A549 (cell line): Measurements from ENCODE around the gene GLT1D1. TPM values are rescaled to one million over a fixed set of nuclear protein-coding genes. Genes with fewer than 3 reads are reported as not detected.

Source experiments
- ATAC-seq, 2 experiments: fragments of 200-7000 bp in 1 of 2; fragments of >200 bp in 1 of 2; cut with Nextera tagmentation in 1 of 2; cut with Tn5 transposase in 1 of 2; 3 replicates each; pipeline versions ENCODE4 v1.8.0 to v1.9.1; 2018 to 2020; ENCODE audit warnings: mild to moderate bottlenecking in 1 of 2, moderate library complexity in 1 of 2
- CTCF ChIA-PET: fragments of 300-600 bp; sonication (Branson Sonifier 250); formaldehyde crosslinking; extraction: SDS; loops from one replicate; lab custom pipeline; 2021; ENCODE audit warnings: antibody characterized with exemption, inconsistent platforms; lab: Yijun Ruan, JAX
- POLR2A ChIA-PET: fragments of 350-600 bp; formaldehyde crosslinking; extraction: SDS; loops from one replicate; lab custom pipeline; 2021; ENCODE audit warnings: antibody characterized with exemption, inconsistent platforms; lab: Yijun Ruan, JAX
- DNase-seq, 2 experiments: peaks; one replicate each; pipeline versions ENCODE4 v3.0.0 to v3.0.0-alpha.2; 2011 to 2016; ENCODE audit warnings: low read depth in 1 of 2, low spot score in 1 of 2
- FAIRE-seq: peaks from 2 replicates; lab custom pipeline; 2011; peaks lifted over from hg19 to GRCh38; lab: Jason Lieb, UNC
- H3K27ac ChIP-seq, 2 experiments: fragments of >200 bp; sonication (Bioruptor Twin); formaldehyde crosslinking; 3 replicates each; pipeline ENCODE4 v1.5.1; 2016 to 2017
- H3K4me1 ChIP-seq: fragments of >200 bp; sonication (Bioruptor Twin); formaldehyde crosslinking; 3 replicates; pipeline ENCODE4 v1.6.1; 2016
- H3K4me2 ChIP-seq: fragments of >200 bp; sonication (Bioruptor Twin); formaldehyde crosslinking; 3 replicates; pipeline ENCODE4 v1.6.1; 2016
- H3K4me3 ChIP-seq: fragments of >200 bp; sonication (Bioruptor Twin); formaldehyde crosslinking; 3 replicates; pipeline ENCODE4 v1.5.1; 2016
- H3K9me3 ChIP-seq: fragments of >200 bp; sonication (Bioruptor Twin); formaldehyde crosslinking; 3 replicates; pipeline ENCODE4 v1.6.1; 2016
- BHLHE40 ChIP-seq: IDR thresholded peaks from 2 replicates; pipeline ENCODE4 v1.6.1; 2012; ENCODE audit warnings: low read depth, low read length, inconsistent platforms
- CBX2 ChIP-seq: fragments of 200-600 bp; sonication (generic); IDR thresholded peaks from 2 replicates; pipeline ENCODE4 v1.6.1; 2016; ENCODE audit warnings: low read depth, mild to moderate bottlenecking, borderline replicate concordance
- CBX8 ChIP-seq: fragments of 200-600 bp; sonication (generic); IDR thresholded peaks from 2 replicates; pipeline ENCODE4 v1.6.1; 2016
- CHD4 ChIP-seq: fragments of 200-600 bp; sonication (generic); IDR thresholded peaks from 2 replicates; pipeline ENCODE4 v1.6.1; 2016; ENCODE audit warnings: antibody characterized with exemption, mild to moderate bottlenecking, borderline replicate concordance
- EHMT2 ChIP-seq: fragments of 200-600 bp; sonication (generic); IDR thresholded peaks from 2 replicates; pipeline ENCODE4 v1.6.1; 2016; ENCODE audit warnings: antibody characterized with exemption, low read depth, mild to moderate bottlenecking, moderate library complexity
- FOXS1 ChIP-seq: fragments of 250-450 bp; sonication (Bioruptor Pico); IDR thresholded peaks from 2 replicates; pipeline ENCODE4 v1.5.0; 2020; ENCODE audit warnings: mild to moderate bottlenecking, moderate library complexity
- HOXA7 ChIP-seq: fragments of 250-450 bp; sonication (Bioruptor Pico); IDR thresholded peaks from 2 replicates; pipeline ENCODE4 v1.5.0; 2020; ENCODE audit warnings: mild to moderate bottlenecking, moderate library complexity
- KDM5A ChIP-seq: fragments of 200-600 bp; sonication (generic); IDR thresholded peaks from 2 replicates; pipeline ENCODE4 v1.6.1; 2016; ENCODE audit warnings: antibody characterized with exemption, mild to moderate bottlenecking
- MAFK ChIP-seq: fragments of 450-650 bp; IDR thresholded peaks from 2 replicates; pipeline ENCODE4 v1.6.1; 2014; ENCODE audit not compliant: partially characterized antibody
- NPAS2 ChIP-seq: fragments of 250-450 bp; sonication (Bioruptor Pico); IDR thresholded peaks from 2 replicates; pipeline ENCODE4 v1.8.0; 2022; ENCODE audit warnings: mild to moderate bottlenecking, moderate library complexity, borderline replicate concordance
- POLR2A ChIP-seq: IDR thresholded peaks from 2 replicates; pipeline ENCODE4 v1.6.1; 2012; ENCODE audit warnings: mild to moderate bottlenecking, low read length
- POLR2AphosphoS2 ChIP-seq: conservative IDR thresholded peaks from 2 replicates; pipeline ENCODE4 v1.6.1; 2012; ENCODE audit warnings: low read length, improper control_type of control experiment, inconsistent platforms
- RCOR1 ChIP-seq: fragments of 150-350 bp; IDR thresholded peaks from 2 replicates; pipeline ENCODE4 v1.6.1; 2014; ENCODE audit warnings: antibody characterized with exemption, low read length, low read depth
- TFCP2L1 ChIP-seq: fragments of 250-450 bp; sonication (Bioruptor Pico); IDR thresholded peaks from 2 replicates; pipeline ENCODE4 v1.5.0; 2021; ENCODE audit warnings: mild to moderate bottlenecking
- TP53 ChIP-seq: fragments of 250-450 bp; sonication (Bioruptor Pico); IDR thresholded peaks from 2 replicates; pipeline ENCODE4 v1.5.0; 2021; ENCODE audit warnings: mild to moderate bottlenecking, moderate library complexity
- ZC3H11A ChIP-seq: fragments of 450-650 bp; IDR thresholded peaks from 2 replicates; pipeline ENCODE4 v1.6.1; 2014; ENCODE audit warnings: antibody characterized with exemption, mild to moderate bottlenecking
- ZFP36 ChIP-seq: fragments of 450-650 bp; IDR thresholded peaks from 2 replicates; pipeline ENCODE4 v1.6.1; 2014; ENCODE audit warnings: borderline replicate concordance; ENCODE audit not compliant: partially characterized antibody
- ZNF302 ChIP-seq: fragments of 250-450 bp; sonication (Bioruptor Pico); IDR thresholded peaks from 2 replicates; pipeline ENCODE4 v1.9.0; 2021; ENCODE audit warnings: inconsistent platforms, mild to moderate bottlenecking, moderate library complexity
- WGBS: methylation state at CpG from one replicate; pipeline ENCODE4 v1.1.6; 2017; ENCODE audit errors: missing lambda C conversion rate; 5-methylcytosine and 5-hydroxymethylcytosine counted together
- polyA plus RNA-seq, 4 experiments: library from polyadenylated mRNA; depleted of rRNA in 3 of 4; stranded (reverse); fragments of >200 nt; fragmentation: RNase III in 1 of 4; extraction: RNeasy Plus Mini Kit Qiagen cat#74134 plus additional on column Dnase treatment in 1 of 4; gene quantifications; 2 replicates in 3 of 4; 3 replicates in 1 of 4; pipeline ENCODE4 v1.2.3, GENCODE V29; 2011 to 2017
- TF ChIP-seq, protein P1 (sequence below): fragments of >200 bp; sonication (Bioruptor Twin); formaldehyde crosslinking; IDR thresholded peaks from 3 replicates; pipeline ENCODE4 v1.5.1; 2016
- TF ChIP-seq, protein P2 (sequence below): fragments of 250-450 bp; sonication (Bioruptor Pico); IDR thresholded peaks from 2 replicates; pipeline ENCODE4 v1.5.0; 2020; ENCODE audit warnings: low read depth, mild to moderate bottlenecking, moderate library complexity
- TF ChIP-seq, protein P3 (sequence below): IDR thresholded peaks from 2 replicates; pipeline ENCODE4 v1.6.1; 2012
- TF ChIP-seq, protein P4 (sequence below): fragments of 150-350 bp; IDR thresholded peaks from 2 replicates; pipeline ENCODE4 v1.6.1; 2014; ENCODE audit warnings: low read depth, mild to moderate bottlenecking, low read length
- TF ChIP-seq, protein P5 (sequence below): IDR thresholded peaks from 2 replicates; pipeline ENCODE4 v1.6.1; 2012
- TF ChIP-seq, protein P6 (sequence below): fragments of 250-450 bp; sonication (Bioruptor Pico); IDR thresholded peaks from 2 replicates; pipeline ENCODE4 v1.5.0; 2021; ENCODE audit warnings: mild to moderate bottlenecking, moderate library complexity, borderline replicate concordance

Gene GLT1D1
- polyA plus RNA-seq, 2 of the 4 experiments (the other 2 are of a cell fraction) = not detected

DNA sequence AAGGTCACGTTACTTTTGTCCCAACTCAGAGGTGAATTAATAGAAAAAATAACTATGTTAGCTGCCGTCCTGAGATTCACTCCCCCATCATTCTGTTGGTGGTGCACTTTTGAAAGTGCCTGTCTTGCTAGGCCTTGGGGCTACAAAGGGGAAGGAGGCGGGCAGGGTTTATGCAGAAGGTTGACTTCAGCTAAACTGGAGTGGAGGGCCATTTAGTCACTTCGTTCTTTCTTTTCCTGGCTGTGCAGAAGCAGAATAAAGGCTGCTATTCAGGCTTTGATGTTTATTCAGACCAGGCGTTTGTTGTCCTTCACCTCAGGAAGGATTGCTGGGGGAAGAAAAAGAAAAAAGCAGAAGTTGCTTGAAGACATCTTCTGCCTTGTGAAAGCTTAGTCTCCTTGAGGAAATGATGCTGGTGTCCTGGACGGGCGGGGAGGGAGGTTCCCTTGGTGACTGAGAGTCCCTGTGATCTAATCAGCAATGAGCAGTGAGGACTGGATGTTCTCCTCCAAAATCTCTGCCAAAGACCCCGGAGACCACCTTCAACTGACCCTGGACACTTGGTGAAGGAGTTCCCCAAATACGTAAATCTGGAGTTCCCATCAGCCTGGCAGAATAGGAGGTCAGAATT, 4.0 kb downstream of the GLT1D1 start:
- no peak overlapping the region for H3K4me2 ChIP-seq
- no peak for FAIRE-seq
- TF ChIP-seq TP53 (no peak), ZC3H11A (no peak), HOXA7 (CRISPR knock-in tag) (no peak), POLR2AphosphoS2 (no peak), CBX8 (no peak), ZNF302 (no peak), CHD4 (no peak), CBX2 (no peak), RCOR1 (no peak), EHMT2 (no peak), BHLHE40 (no peak), NPAS2 (CRISPR knock-in tag) (no peak), MAFK (no peak), ZFP36 (no peak)
- TF ChIP-seq, protein P1, sequence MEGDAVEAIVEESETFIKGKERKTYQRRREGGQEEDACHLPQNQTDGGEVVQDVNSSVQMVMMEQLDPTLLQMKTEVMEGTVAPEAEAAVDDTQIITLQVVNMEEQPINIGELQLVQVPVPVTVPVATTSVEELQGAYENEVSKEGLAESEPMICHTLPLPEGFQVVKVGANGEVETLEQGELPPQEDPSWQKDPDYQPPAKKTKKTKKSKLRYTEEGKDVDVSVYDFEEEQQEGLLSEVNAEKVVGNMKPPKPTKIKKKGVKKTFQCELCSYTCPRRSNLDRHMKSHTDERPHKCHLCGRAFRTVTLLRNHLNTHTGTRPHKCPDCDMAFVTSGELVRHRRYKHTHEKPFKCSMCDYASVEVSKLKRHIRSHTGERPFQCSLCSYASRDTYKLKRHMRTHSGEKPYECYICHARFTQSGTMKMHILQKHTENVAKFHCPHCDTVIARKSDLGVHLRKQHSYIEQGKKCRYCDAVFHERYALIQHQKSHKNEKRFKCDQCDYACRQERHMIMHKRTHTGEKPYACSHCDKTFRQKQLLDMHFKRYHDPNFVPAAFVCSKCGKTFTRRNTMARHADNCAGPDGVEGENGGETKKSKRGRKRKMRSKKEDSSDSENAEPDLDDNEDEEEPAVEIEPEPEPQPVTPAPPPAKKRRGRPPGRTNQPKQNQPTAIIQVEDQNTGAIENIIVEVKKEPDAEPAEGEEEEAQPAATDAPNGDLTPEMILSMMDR = no peak
- TF ChIP-seq, protein P2, sequence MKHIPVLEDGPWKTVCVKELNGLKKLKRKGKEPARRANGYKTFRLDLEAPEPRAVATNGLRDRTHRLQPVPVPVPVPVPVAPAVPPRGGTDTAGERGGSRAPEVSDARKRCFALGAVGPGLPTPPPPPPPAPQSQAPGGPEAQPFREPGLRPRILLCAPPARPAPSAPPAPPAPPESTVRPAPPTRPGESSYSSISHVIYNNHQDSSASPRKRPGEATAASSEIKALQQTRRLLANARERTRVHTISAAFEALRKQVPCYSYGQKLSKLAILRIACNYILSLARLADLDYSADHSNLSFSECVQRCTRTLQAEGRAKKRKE (CRISPR knock-in tag) = no peak
- TF ChIP-seq, protein P3, sequence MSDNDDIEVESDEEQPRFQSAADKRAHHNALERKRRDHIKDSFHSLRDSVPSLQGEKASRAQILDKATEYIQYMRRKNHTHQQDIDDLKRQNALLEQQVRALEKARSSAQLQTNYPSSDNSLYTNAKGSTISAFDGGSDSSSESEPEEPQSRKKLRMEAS = no peak
- TF ChIP-seq, protein P4, sequence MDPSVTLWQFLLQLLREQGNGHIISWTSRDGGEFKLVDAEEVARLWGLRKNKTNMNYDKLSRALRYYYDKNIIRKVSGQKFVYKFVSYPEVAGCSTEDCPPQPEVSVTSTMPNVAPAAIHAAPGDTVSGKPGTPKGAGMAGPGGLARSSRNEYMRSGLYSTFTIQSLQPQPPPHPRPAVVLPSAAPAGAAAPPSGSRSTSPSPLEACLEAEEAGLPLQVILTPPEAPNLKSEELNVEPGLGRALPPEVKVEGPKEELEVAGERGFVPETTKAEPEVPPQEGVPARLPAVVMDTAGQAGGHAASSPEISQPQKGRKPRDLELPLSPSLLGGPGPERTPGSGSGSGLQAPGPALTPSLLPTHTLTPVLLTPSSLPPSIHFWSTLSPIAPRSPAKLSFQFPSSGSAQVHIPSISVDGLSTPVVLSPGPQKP = no peak
- TF ChIP-seq, protein P5, sequence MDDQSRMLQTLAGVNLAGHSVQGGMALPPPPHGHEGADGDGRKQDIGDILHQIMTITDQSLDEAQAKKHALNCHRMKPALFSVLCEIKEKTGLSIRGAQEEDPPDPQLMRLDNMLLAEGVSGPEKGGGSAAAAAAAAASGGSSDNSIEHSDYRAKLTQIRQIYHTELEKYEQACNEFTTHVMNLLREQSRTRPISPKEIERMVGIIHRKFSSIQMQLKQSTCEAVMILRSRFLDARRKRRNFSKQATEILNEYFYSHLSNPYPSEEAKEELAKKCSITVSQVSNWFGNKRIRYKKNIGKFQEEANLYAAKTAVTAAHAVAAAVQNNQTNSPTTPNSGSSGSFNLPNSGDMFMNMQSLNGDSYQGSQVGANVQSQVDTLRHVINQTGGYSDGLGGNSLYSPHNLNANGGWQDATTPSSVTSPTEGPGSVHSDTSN = no peak
- TF ChIP-seq, protein P6, sequence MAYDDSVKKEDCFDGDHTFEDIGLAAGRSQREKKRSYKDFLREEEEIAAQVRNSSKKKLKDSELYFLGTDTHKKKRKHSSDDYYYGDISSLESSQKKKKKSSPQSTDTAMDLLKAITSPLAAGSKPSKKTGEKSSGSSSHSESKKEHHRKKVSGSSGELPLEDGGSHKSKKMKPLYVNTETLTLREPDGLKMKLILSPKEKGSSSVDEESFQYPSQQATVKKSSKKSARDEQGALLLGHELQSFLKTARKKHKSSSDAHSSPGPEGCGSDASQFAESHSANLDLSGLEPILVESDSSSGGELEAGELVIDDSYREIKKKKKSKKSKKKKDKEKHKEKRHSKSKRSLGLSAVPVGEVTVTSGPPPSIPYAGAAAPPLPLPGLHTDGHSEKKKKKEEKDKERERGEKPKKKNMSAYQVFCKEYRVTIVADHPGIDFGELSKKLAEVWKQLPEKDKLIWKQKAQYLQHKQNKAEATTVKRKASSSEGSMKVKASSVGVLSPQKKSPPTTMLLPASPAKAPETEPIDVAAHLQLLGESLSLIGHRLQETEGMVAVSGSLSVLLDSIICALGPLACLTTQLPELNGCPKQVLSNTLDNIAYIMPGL (CRISPR knock-in tag) = no peak
- ATAC-seq = no peak
- no peaks in the 10 kb centered on the region for H3K4me1 ChIP-seq
- H3K27ac ChIP-seq = no peak overlapping the region
- CTCF ChIA-PET = no interaction called here
- 10% methylated on average over 9 of the region's 9 CpGs for WGBS
- H3K9me3 ChIP-seq = no peaks in the 10 kb centered on the region
- DNase-seq = no peak
- POLR2A ChIA-PET = interaction anchor here (0.6 kb wide), 1 partner anchor 102 kb away, joined by 5 read pairs; no protein-coding TSS in a partner anchor
- no peak overlapping the region for H3K4me3 ChIP-seq

DNA sequence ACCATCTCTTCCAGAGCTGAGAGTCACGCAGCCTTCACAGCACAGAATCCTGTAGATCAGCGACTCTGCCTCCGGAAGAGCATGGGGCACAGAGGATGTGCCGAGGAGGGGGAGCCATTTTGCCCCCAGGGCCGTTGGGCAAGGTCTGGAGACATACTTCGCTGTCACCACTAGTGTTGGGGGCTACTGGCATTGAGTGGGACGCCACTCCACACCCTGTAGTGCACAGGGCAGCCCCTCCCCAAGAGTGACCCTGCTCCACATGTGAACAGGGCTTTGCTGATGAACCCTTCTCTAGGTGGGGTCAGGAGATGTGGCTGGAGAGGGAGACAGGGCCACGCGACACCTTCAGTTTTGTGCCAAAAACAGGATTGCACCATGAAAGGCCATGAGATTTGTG, 6.0 kb downstream of the GLT1D1 start:
- TF ChIP-seq TFCP2L1 (no peak), KDM5A (no peak), FOXS1 (no peak), POLR2A (no peak)
- TF ChIP-seq, protein P4 = no peak
- no peaks in the 10 kb centered on the region for H3K9me3 ChIP-seq
- H3K4me1 ChIP-seq = no peaks in the 10 kb centered on the region
- FAIRE-seq (no peak), ATAC-seq (no peak), DNase-seq (no peak)
- POLR2A ChIA-PET = no interaction called here
- H3K27ac ChIP-seq = no peak overlapping the region
- H3K4me3 ChIP-seq = no peak overlapping the region
- no peak overlapping the region for H3K4me2 ChIP-seq
- CTCF ChIA-PET = no interaction called here
- 47% methylated on average over 8 of the region's 9 CpGs for WGBS
